ENCODE results near the gene ATOH8. TPM values are rescaled to one million over a fixed set of nuclear protein-coding genes. Genes with fewer than 3 reads are reported as not detected.

ATOH8 gene
- total and polyA plus RNA-seq, 4 experiments from 2014 or later: not detected

Small RNA genes within 50 kb of the gene (microRNA-seq; reads per million reads assigned to microRNA genes)
- gene MIR6071 (ENCODE audit: borderline microRNAs expressed, borderline number of aligned reads, borderline replicate concordance): not detected

Other genes with a start within 250 kb of the ATOH8 start
- 100 to 1,000 TPM; 177 to 182 TPM for gene MAT2A, start 214.8 kb upstream of the ATOH8 start, total RNA-seq
- 100 to 1,000 TPM in 1 of 2 donors, 10 to 100 TPM in 1; 75.4 to 126 TPM for gene MAT2A, start 214.8 kb upstream of the ATOH8 start, polyA plus RNA-seq
- gene GGCX, start 192.5 kb upstream of the ATOH8 start, total RNA-seq: 10 to 100 TPM; 28.5 to 38.1 TPM
- gene GGCX, start 192.5 kb upstream of the ATOH8 start, polyA plus RNA-seq: 10 to 100 TPM in 1 of 2 donors, 1 to 10 TPM in 1; 8.4 to 11.0 TPM
- 100 to 1,000 TPM in 1 of 2 experiments, 10 to 100 TPM in 1; 98.5 to 107 TPM for gene VAMP8, start 176.4 kb upstream of the ATOH8 start, total RNA-seq
- 100 to 1,000 TPM; 401 to 612 TPM for gene VAMP8, start 176.4 kb upstream of the ATOH8 start, polyA plus RNA-seq
- 10 to 100 TPM; 25.5 to 25.6 TPM for gene VAMP5, start 169.6 kb upstream of the ATOH8 start, total RNA-seq
- 100 to 1,000 TPM; 109 to 136 TPM for gene VAMP5, start 169.6 kb upstream of the ATOH8 start, polyA plus RNA-seq
- gene RNF181, start 158.2 kb upstream of the ATOH8 start, total RNA-seq: 10 to 100 TPM; 73.6 to 77.1 TPM
- 100 to 1,000 TPM; 176 to 215 TPM for gene RNF181, start 158.2 kb upstream of the ATOH8 start, polyA plus RNA-seq
- 10 to 100 TPM; 13.3 to 14.3 TPM for gene TMEM150A, start 151.3 kb upstream of the ATOH8 start, total RNA-seq
- gene TMEM150A, start 151.3 kb upstream of the ATOH8 start, polyA plus RNA-seq: 10 to 100 TPM; 15.3 to 17.9 TPM
- gene C2orf68, start 141.9 kb upstream of the ATOH8 start, total RNA-seq: 10 to 100 TPM; 87.3 to 89.9 TPM
- 10 to 100 TPM; 16.9 to 19.4 TPM for gene C2orf68, start 141.9 kb upstream of the ATOH8 start, polyA plus RNA-seq
- 10 to 100 TPM; 57.2 to 61.7 TPM for gene USP39, start 137.8 kb upstream of the ATOH8 start, total RNA-seq
- 10 to 100 TPM; 72.5 to 90.2 TPM for gene USP39, start 137.8 kb upstream of the ATOH8 start, polyA plus RNA-seq
- not detected for gene SFTPB, start 85.8 kb upstream of the ATOH8 start, total RNA-seq
- gene SFTPB, start 85.8 kb upstream of the ATOH8 start, polyA plus RNA-seq: not detected
- gene GNLY, start 59.6 kb upstream of the ATOH8 start, total RNA-seq: 10 to 100 TPM; 17.2 to 20.0 TPM
- 10 to 100 TPM; 22.3 to 32.2 TPM for gene GNLY, start 59.6 kb upstream of the ATOH8 start, polyA plus RNA-seq
- gene ST3GAL5, start 135.0 kb downstream of the ATOH8 start, total RNA-seq: 10 to 100 TPM; 37.1 to 41.7 TPM
- 10 to 100 TPM in 1 of 2 donors, 1 to 10 TPM in 1; 8.0 to 13.3 TPM for gene ST3GAL5, start 135.0 kb downstream of the ATOH8 start, polyA plus RNA-seq